PC-9 (cell line): ENCODE measurements around the gene TSTD1. TPM values are rescaled to one million over a fixed set of nuclear protein-coding genes. Genes with fewer than 3 reads are reported as not detected.

Experiments
- BruUV-seq: library from RNA; stranded (reverse); fragments of 400-500 nt; replicated peaks from 2 replicates; lab custom pipeline; 2021; lab: Mats Ljungman, UMichigan
- CTCF ChIA-PET: fragments of 300-600 bp; sonication (Branson Sonifier 250); formaldehyde crosslinking; loops from one replicate; lab custom pipeline; 2022; ENCODE audit warnings: antibody characterized with exemption; lab: Charles Lee
- POLR2A ChIA-PET: fragments of 300-600 bp; sonication (Branson Sonifier 250); formaldehyde crosslinking; loops from one replicate; lab custom pipeline; 2022; ENCODE audit warnings: antibody characterized with exemption; ENCODE audit not compliant: unreplicated experiment; lab: Charles Lee
- DNase-seq, 2 experiments: peaks; one replicate each; pipeline versions ENCODE4 v3.0.0 to v3.0.0-alpha.2; 2015 to 2022; ENCODE audit warnings: mixed read lengths in 1 of 2
- H2AFZ ChIP-seq: fragments of 200-600 bp; sonication (generic); 2 replicates; pipeline ENCODE4 v1.8.1; 2017; ENCODE audit warnings: antibody characterized with exemption
- H3F3A ChIP-seq: fragments of 200-600 bp; sonication (generic); 2 replicates; pipeline ENCODE4 v1.8.1; 2017; ENCODE audit warnings: antibody characterized with exemption, mild to moderate bottlenecking, low read depth; ENCODE audit not compliant: insufficient read depth
- H3K27ac ChIP-seq: fragments of 200-600 bp; sonication (generic); 2 replicates; pipeline ENCODE4 v1.6.1; 2016; ENCODE audit warnings: mixed run types
- H3K27me3 ChIP-seq: fragments of 200-600 bp; sonication (generic); 2 replicates; pipeline ENCODE4 v1.6.1; 2016; ENCODE audit warnings: low read depth, mixed run types; ENCODE audit not compliant: insufficient read depth
- H3K36me3 ChIP-seq: fragments of 200-600 bp; sonication (generic); 2 replicates; pipeline ENCODE4 v1.6.1; 2016; ENCODE audit warnings: low read depth, mixed run types
- H3K4me1 ChIP-seq: fragments of 200-600 bp; sonication (generic); replicated peaks from 2 replicates; pipeline ENCODE4 v1.6.1; 2016; ENCODE audit warnings: mixed run types; ENCODE audit not compliant: insufficient read depth
- H3K4me2 ChIP-seq: fragments of 200-600 bp; sonication (generic); 2 replicates; pipeline ENCODE4 v1.6.1; 2017; ENCODE audit warnings: mixed run types
- H3K4me3 ChIP-seq: fragments of 200-600 bp; sonication (generic); 2 replicates; pipeline ENCODE4 v1.6.1; 2016; ENCODE audit warnings: mixed run types
- H3K79me2 ChIP-seq: fragments of 200-600 bp; sonication (generic); 2 replicates; pipeline ENCODE4 v1.6.1; 2017; ENCODE audit warnings: low read depth, mixed run types
- H3K9me2 ChIP-seq: fragments of 200-600 bp; sonication (generic); 2 replicates; pipeline ENCODE4 v1.8.1; 2017; ENCODE audit warnings: mild to moderate bottlenecking; ENCODE audit not compliant: insufficient read depth
- H3K9me3 ChIP-seq: fragments of 200-600 bp; sonication (generic); 2 replicates; pipeline ENCODE4 v1.8.1; 2016; ENCODE audit warnings: low read depth; ENCODE audit not compliant: insufficient read depth
- H4K20me1 ChIP-seq: fragments of 200-600 bp; sonication (generic); 2 replicates; pipeline ENCODE4 v1.8.1; 2017; ENCODE audit not compliant: insufficient read depth
- EZH2 ChIP-seq: fragments of 200-600 bp; sonication (generic); IDR thresholded peaks from 2 replicates; pipeline ENCODE4 v1.8.0; 2017; ENCODE audit warnings: antibody characterized with exemption, low read depth
- intact Hi-C: fragments of 100-400 bp; cut with micrococcal nuclease; formaldehyde crosslinking; loops from one replicate; pipeline ENCODE4 v1.10.0; 2022; ENCODE audit not compliant: unreplicated experiment
- total RNA-seq: library from RNA; stranded (reverse); gene quantifications from 2 replicates; pipeline ENCODE4 v1.2.3, GENCODE V29; 2021
- TF ChIP-seq, protein P1 (sequence below): fragments of 200-600 bp; sonication (generic); conservative IDR thresholded peaks from 2 replicates; pipeline ENCODE4 v1.6.1; 2017; ENCODE audit warnings: mixed run types, antibody characterized with exemption, mild to moderate bottlenecking, moderate library complexity

TSTD1 gene
- total RNA-seq, 1 experiment from 2014 or later = 51.4 TPM

DNA sequence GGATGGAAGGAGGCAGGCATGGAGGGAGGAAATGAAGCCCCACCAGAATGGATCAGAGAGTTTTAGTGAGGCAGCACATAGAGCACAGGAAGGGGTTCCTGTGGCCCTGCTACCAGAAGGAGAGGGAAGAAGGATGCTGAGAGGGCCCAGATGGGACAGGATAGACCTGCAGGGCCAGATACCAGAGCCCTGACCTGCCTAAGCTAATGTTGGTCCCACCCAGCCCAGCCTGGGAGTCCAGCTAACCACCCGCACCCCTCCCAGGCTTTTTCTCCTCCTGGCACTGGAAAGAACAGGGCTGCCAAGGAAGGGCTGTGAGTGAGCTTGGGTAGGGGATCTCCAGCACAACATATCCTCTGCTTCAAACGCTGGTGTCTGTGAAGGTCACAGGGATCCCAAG is 43.7 kb upstream of the TSTD1 start:
- Histone ChIP-seq H3K36me3 (no peaks in the 10 kb centered on the region), H3K27me3 (no peaks in the 10 kb centered on the region), H3K9me2 (no peaks in the 10 kb centered on the region), H3K4me2 (peak overlapping the region; percentile 50), H3K9me3 (no peaks in the 10 kb centered on the region), H4K20me1 (no peaks in the 10 kb centered on the region), H3K79me2 (peaks cover 61% of the 10 kb centered on the region), H3K4me3 (peak overlapping the region; percentile 4; the same call in 1 of the 2 replicates), H2AFZ (no peak overlapping the region), H3F3A (peaks cover 30% of the 10 kb centered on the region; the same call in 1 of the 2 replicates), H3K4me1 (peaks cover 68% of the 10 kb centered on the region), H3K27ac (peak overlapping the region; percentile 81)
- BruUV-seq = no TSS peak
- intact Hi-C loops = loop anchor here (2.0 kb wide), 2 partner anchors 14 to 38 kb away; partner anchors contain the start of gene USF1
- ChIA-PET POLR2A (no interaction called here), CTCF (no interaction called here)
- DNase-seq = peak; percentile 70 to 75
- TF ChIP-seq, protein P1, sequence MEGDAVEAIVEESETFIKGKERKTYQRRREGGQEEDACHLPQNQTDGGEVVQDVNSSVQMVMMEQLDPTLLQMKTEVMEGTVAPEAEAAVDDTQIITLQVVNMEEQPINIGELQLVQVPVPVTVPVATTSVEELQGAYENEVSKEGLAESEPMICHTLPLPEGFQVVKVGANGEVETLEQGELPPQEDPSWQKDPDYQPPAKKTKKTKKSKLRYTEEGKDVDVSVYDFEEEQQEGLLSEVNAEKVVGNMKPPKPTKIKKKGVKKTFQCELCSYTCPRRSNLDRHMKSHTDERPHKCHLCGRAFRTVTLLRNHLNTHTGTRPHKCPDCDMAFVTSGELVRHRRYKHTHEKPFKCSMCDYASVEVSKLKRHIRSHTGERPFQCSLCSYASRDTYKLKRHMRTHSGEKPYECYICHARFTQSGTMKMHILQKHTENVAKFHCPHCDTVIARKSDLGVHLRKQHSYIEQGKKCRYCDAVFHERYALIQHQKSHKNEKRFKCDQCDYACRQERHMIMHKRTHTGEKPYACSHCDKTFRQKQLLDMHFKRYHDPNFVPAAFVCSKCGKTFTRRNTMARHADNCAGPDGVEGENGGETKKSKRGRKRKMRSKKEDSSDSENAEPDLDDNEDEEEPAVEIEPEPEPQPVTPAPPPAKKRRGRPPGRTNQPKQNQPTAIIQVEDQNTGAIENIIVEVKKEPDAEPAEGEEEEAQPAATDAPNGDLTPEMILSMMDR = no peak
- TF ChIP-seq EZH2 = no peak

DNA sequence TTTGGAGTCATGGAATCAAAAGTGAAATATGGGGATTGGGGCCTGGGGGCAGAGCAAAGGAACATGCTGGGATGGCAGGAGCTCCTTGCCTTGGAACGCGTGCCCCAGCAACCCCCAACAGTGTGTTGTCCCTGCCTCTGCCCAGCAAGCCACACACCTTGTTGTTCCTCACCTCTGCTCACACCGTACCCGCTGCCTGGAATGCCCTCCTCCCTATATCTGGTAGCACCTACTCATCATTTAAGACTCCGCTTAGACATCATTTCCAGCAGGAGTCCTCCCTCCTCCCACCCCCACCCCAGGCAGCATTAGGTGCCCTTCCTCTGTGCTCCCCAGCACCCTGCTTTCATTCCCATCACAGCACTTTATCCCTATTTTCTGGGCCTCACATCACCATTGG is 42.8 kb upstream of the TSTD1 start:
- H3F3A ChIP-seq = peaks cover 24% of the 10 kb centered on the region; the same call in 1 of the 2 replicates
- no peak overlapping the region for H3K4me2 ChIP-seq
- 0 out of 2 replicates have a peak overlapping the region, but pooled peaks have one; percentile 81 for H3K27ac ChIP-seq
- H3K36me3 ChIP-seq = no peaks in the 10 kb centered on the region
- POLR2A ChIA-PET = interaction anchor here (0.5 to 0.6 kb wide), 2 partner anchors 30 to 685 kb away, joined by 3 to 17 read pairs; no protein-coding TSS in a partner anchor
- no peak for DNase-seq
- no peaks in the 10 kb centered on the region for H4K20me1 ChIP-seq
- no peak for TF ChIP-seq EZH2
- TF ChIP-seq, protein P1 = no peak
- H3K27me3 ChIP-seq = no peaks in the 10 kb centered on the region
- no peaks in the 10 kb centered on the region for H3K9me3 ChIP-seq
- H3K4me3 ChIP-seq = no peak overlapping the region
- H3K9me2 ChIP-seq = no peaks in the 10 kb centered on the region
- H2AFZ ChIP-seq = no peak overlapping the region
- peaks cover 51% of the 10 kb centered on the region for H3K79me2 ChIP-seq
- CTCF ChIA-PET = no interaction called here
- H3K4me1 ChIP-seq = peaks cover 59% of the 10 kb centered on the region
- intact Hi-C loops = no loop called here
- BruUV-seq = no TSS peak

DNA sequence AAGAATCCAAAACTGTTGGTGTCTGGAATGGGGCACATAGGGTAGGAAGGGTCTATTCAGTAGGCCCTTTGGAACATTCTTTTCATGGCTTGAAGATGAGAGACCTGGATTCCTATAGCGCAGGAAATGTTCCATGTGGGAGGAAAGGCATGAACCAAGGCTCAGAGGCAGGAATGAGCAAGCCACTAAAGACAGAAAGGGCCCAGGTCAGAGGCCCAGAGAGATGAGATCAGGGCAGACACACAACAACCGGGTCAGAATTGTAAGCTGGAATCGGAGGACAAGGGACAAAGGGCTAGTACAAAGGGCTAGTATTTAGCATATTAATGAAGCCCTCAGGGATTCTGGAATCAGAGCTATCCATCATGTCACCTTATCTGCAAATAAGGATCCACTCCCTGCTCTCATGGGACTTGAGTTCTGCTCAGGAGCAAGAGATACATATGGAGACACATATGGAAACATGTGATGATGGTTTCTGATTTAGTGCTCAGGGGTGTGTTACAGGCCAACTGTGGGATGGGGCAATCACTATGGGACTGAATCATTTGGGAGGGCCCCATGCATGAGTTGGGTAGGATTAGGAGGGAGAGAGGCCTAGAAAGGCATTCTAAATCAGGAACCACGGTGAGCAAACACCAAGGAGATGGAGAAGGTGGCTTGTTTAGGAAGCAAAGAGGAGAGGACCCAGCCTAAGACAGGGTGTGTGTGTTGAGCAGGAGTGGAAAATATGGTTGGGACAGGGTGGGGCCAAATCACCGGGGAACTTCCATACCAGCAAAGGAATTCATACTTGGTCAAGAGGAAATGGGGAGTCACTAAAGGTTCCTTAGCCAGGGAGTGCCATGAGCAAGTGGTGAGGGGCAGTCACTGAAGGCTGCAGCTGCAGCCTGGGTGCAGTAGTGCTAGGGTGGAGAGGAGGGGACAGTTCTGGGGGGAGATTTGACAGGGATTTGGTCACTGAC is 42.0 kb upstream of the TSTD1 start:
- H3K4me2 ChIP-seq = peak overlapping the region; percentile 40
- ChIA-PET POLR2A (interaction anchor here (0.5 kb wide), 1 partner anchor 29 kb away, joined by 17 read pairs; no protein-coding TSS in a partner anchor), CTCF (no interaction called here)

More for the DNA sequence above, 42.0 kb upstream of the TSTD1 start:
- Histone ChIP-seq H3K27ac (no peak overlapping the region), H3K4me3 (no peak overlapping the region), H3K27me3 (no peaks in the 10 kb centered on the region), H4K20me1 (no peaks in the 10 kb centered on the region), H3K9me3 (no peaks in the 10 kb centered on the region), H3K79me2 (peaks cover 43% of the 10 kb centered on the region), H3F3A (peaks cover 24% of the 10 kb centered on the region; the same call in 1 of the 2 replicates), H3K4me1 (peaks cover 51% of the 10 kb centered on the region), H2AFZ (no peak overlapping the region), H3K36me3 (no peaks in the 10 kb centered on the region), H3K9me2 (no peaks in the 10 kb centered on the region)
- BruUV-seq = no TSS peak
- TF ChIP-seq, protein P1 = no peak
- no peak for TF ChIP-seq EZH2
- intact Hi-C loops = no loop called here
- no peak for DNase-seq
